K562 (cell line): ENCODE results near the gene NTPCR. TPM values are rescaled to one million over a fixed set of nuclear protein-coding genes. Genes with fewer than 3 reads are reported as not detected.

ENCODE experiments used
- E4F1 ChIP-seq: fragments of 250-450 bp; sonication (Bioruptor Pico); IDR thresholded peaks from 2 replicates; pipeline ENCODE4 v1.5.0; 2021; ENCODE audit warnings: mild to moderate bottlenecking, borderline replicate concordance
- ELK1 ChIP-seq: sonication (generic); formaldehyde crosslinking; IDR thresholded peaks from 2 replicates; pipeline ENCODE4 v1.8.1; 2022; ENCODE audit warnings: missing genetic modification reagents
- OTX1 ChIP-seq: fragments of 450-650 bp; formaldehyde crosslinking; IDR thresholded peaks from 2 replicates; pipeline ENCODE4 v1.4.0; 2022; ENCODE audit warnings: mild to moderate bottlenecking
- POLR2G ChIP-seq: fragments of 200-400 bp; formaldehyde crosslinking; IDR thresholded peaks from 2 replicates; pipeline ENCODE4 v1.6.1; 2017; ENCODE audit warnings: low read depth, mild to moderate bottlenecking, antibody characterized with exemption, low read length, moderate library complexity
- RAD51 ChIP-seq: fragments of 450-650 bp; IDR thresholded peaks from 2 replicates; pipeline ENCODE4 v1.7.1; 2016; ENCODE audit warnings: low read depth, mild to moderate bottlenecking, borderline replicate concordance
- RERE ChIP-seq: sonication (generic); formaldehyde crosslinking; IDR thresholded peaks from 2 replicates; pipeline ENCODE4 v1.8.0; 2023; ENCODE audit warnings: missing genetic modification reagents, mild to moderate bottlenecking, borderline replicate concordance
- SMAD2 ChIP-seq: fragments of 150-350 bp; IDR thresholded peaks from 2 replicates; pipeline ENCODE4 v1.6.1; 2014; ENCODE audit warnings: low read depth, mild to moderate bottlenecking, low read length
- STAG1 ChIP-seq: sonication (generic); formaldehyde crosslinking; IDR thresholded peaks from 2 replicates; pipeline ENCODE4 v1.5.0; 2020; ENCODE audit warnings: missing genetic modification reagents, borderline replicate concordance
- TCF15 ChIP-seq: fragments of 250-450 bp; sonication (Bioruptor Pico); IDR thresholded peaks from 2 replicates; pipeline ENCODE4 v1.8.0; 2022; ENCODE audit warnings: moderate library complexity, mild to moderate bottlenecking, inconsistent platforms
- TSC22D4 ChIP-seq: fragments of 450-650 bp; IDR thresholded peaks from 2 replicates; pipeline ENCODE4 v1.6.1; 2016; ENCODE audit warnings: missing genetic modification characterization, missing biosample characterization, control low read depth
- YBX1 ChIP-seq: fragments of 450-650 bp; IDR thresholded peaks from 2 replicates; pipeline ENCODE4 v1.7.1; 2016; ENCODE audit warnings: mild to moderate bottlenecking
- ZHX1 ChIP-seq: fragments of 150-350 bp; conservative IDR thresholded peaks from 2 replicates; pipeline ENCODE4 v1.6.1; 2014; ENCODE audit warnings: low read length
- ZNF174 ChIP-seq: fragments of 250-450 bp; sonication (Bioruptor Pico); IDR thresholded peaks from 2 replicates; pipeline ENCODE4 v1.4.0; 2020; ENCODE audit warnings: mild to moderate bottlenecking
- ZNF41 ChIP-seq: fragments of 250-450 bp; sonication (Bioruptor Pico); conservative IDR thresholded peaks from 2 replicates; pipeline ENCODE4 v1.4.0; 2020; ENCODE audit warnings: mild to moderate bottlenecking
- polyA plus RNA-seq, 8 experiments: library from polyadenylated mRNA; depleted of rRNA in 4 of 8; stranded (reverse) in 5 of 8; unstranded in 3 of 8; fragments of >200 nt; fragmentation: Nextera tagmentation in 2 of 8; fragmentation: Illumina TruSeq in 1 of 8; extraction: Ambion mirVana in 2 of 8; extraction: Trizol in 1 of 8; gene quantifications; 2 replicates each; pipeline versions ENCODE4 v1.2.1 to v1.2.3, GENCODE V29; 2011 to 2014; ENCODE audit warnings: inconsistent platforms in 1 of 8, missing spikeins in 1 of 8
- total RNA-seq, 7 experiments: library from RNA; depleted of rRNA in 6 of 7; stranded (reverse); fragments of >200 nt in 6 of 7; fragmentation: Illumina TruSeq in 2 of 7; extraction: Trizol in 2 of 7; gene quantifications; 2 replicates each; pipeline versions ENCODE4 v1.2.1 to v1.2.3, GENCODE V29; 2011 to 2021; ENCODE audit warnings: low replicate concordance in 1 of 7

The NTPCR gene
- total and polyA plus RNA-seq, 9 of the 15 experiments (the other 6 are each of a cell fraction or from before 2014, with no cell fraction given) = 19.3 to 105 (median 48.8) TPM

- TF ChIP-seq ZHX1 (no peak), RAD51 (no peak), E4F1 (CRISPR knock-in tag) (no peak), ZNF41 (peak; percentile 72), TCF15 (CRISPR knock-in tag) (no peak), POLR2G (peak; percentile 88), RERE (no peak), OTX1 (CRISPR knock-in tag) (no peak), ZNF174 (CRISPR knock-in tag) (no peak), ELK1 (CRISPR knock-in tag) (no peak), YBX1 (no peak), TSC22D4 (tag) (no peak), SMAD2 (no peak), STAG1 (CRISPR knock-in tag) (no peak)
These were observed at the start of gene NTPCR (continued) for GRCh38 chr1:232950197-232951176.
